K562 (cell line): ENCODE data around the gene GLRX. TPM values are rescaled to one million over a fixed set of nuclear protein-coding genes. Genes with fewer than 3 reads are reported as not detected.
A peak's percentile ranks its signal among the peaks of the same experiment; 100 is the strongest.

Experiments used
- ATAC-seq: fragments of 200-7000 bp; cut with Tn5 transposase; 3 replicates; pipeline ENCODE4 v1.9.1; 2020; ENCODE audit warnings: moderate library complexity
- BruUV-seq: library from RNA; stranded (reverse); fragments of 400-500 nt; replicated peaks from 2 replicates; lab custom pipeline; 2021; lab: Mats Ljungman, UMichigan
- CTCF ChIA-PET: fragments of 300-600 bp; formaldehyde crosslinking; extraction: SDS; loops from one replicate; lab custom pipeline; 2021; ENCODE audit warnings: low intra/inter-chr PET ratio; lab: Yijun Ruan, JAX
- POLR2A ChIA-PET: fragments of 300-600, 350-650 bp; sonication (Branson Sonifier 250); formaldehyde crosslinking; extraction: SDS; loops from one replicate; lab custom pipeline; 2021; ENCODE audit warnings: antibody characterized with exemption, inconsistent platforms; lab: Yijun Ruan, JAX
- DNase-seq, 4 experiments: peaks; one replicate each; pipeline versions ENCODE4 v3.0.0 to v3.0.0-alpha.2; 2011 to 2018; ENCODE audit warnings: low spot score in 3 of 4, mixed read lengths in 3 of 4; ENCODE audit errors: extremely low read depth in 1 of 4
- FAIRE-seq: peaks from 2 replicates; lab custom pipeline; 2011; peaks lifted over from hg19 to GRCh38; lab: Jason Lieb, UNC
- H2AFZ ChIP-seq: 2 replicates; pipeline ENCODE4 v1.6.0; 2011; ENCODE audit warnings: low read depth, low read length, control low read depth, inconsistent platforms
- H3K27ac ChIP-seq: fragments of 200-600 bp; 3 replicates; pipeline ENCODE4 v1.8.0; 2011; ENCODE audit warnings: low read depth, mild to moderate bottlenecking, control low read depth, inconsistent platforms, low read length, moderate library complexity, mixed read lengths; ENCODE audit errors: extremely low read depth
- H3K27me3 ChIP-seq, 2 experiments: fragments of 300-600 bp in 1 of 2; 2 replicates in 1 of 2; 3 replicates in 1 of 2; pipeline versions ENCODE4 v1.6.0 to v1.8.0; 2011; ENCODE audit warnings: inconsistent platforms in 2 of 2, low read length in 2 of 2, mild to moderate bottlenecking in 1 of 2, mixed read lengths in 1 of 2, moderate library complexity in 1 of 2; ENCODE audit not compliant: control insufficient read depth in 2 of 2, insufficient read depth in 2 of 2
- H3K36me3 ChIP-seq: fragments of 300-600 bp; 3 replicates; pipeline ENCODE4 v1.8.0; 2011; ENCODE audit warnings: mild to moderate bottlenecking, low read length, inconsistent platforms; ENCODE audit not compliant: control insufficient read depth, insufficient read depth
- H3K4me1 ChIP-seq, 2 experiments: fragments of 200-600 bp in 1 of 2; replicated peaks in 1 of 2; 2 replicates in 1 of 2; 3 replicates in 1 of 2; pipeline versions ENCODE4 v1.5.1 to v1.8.0; 2011; ENCODE audit warnings: inconsistent platforms in 2 of 2, low read length in 2 of 2, mild to moderate bottlenecking in 1 of 2, mixed read lengths in 1 of 2, moderate library complexity in 1 of 2; ENCODE audit not compliant: control insufficient read depth in 2 of 2, insufficient read depth in 2 of 2
- H3K4me2 ChIP-seq: 2 replicates; pipeline ENCODE4 v1.6.1; 2011; ENCODE audit warnings: low read length, control low read depth, inconsistent platforms, mixed read lengths; ENCODE audit not compliant: insufficient read depth
- H3K4me3 ChIP-seq: fragments of 200-600 bp; sonication (generic), shearing (Covaris generic); 2 replicates; pipeline ENCODE4 v1.5.1; 2016; ENCODE audit warnings: control low read depth, inconsistent platforms
- H3K79me2 ChIP-seq: fragments of 200-600 bp; 3 replicates; pipeline ENCODE4 v1.8.0; 2011; ENCODE audit warnings: low read length, inconsistent platforms; ENCODE audit not compliant: control insufficient read depth, insufficient read depth
- H3K9ac ChIP-seq, 2 experiments: 2 replicates each; pipeline versions ENCODE4 v1.6.0 to v1.6.1; 2011; ENCODE audit warnings: low read depth in 2 of 2, low read length in 2 of 2, control low read depth in 1 of 2, inconsistent platforms in 1 of 2, mild to moderate bottlenecking in 1 of 2, mixed read lengths in 1 of 2; ENCODE audit not compliant: insufficient read depth in 1 of 2
- H3K9me1 ChIP-seq: one replicate; pipeline ENCODE4 v1.6.0; 2011; ENCODE audit warnings: inconsistent platforms, mild to moderate bottlenecking, low read length, moderate library complexity; ENCODE audit not compliant: control insufficient read depth, insufficient read depth
- H3K9me3 ChIP-seq: replicated peaks from 2 replicates; pipeline ENCODE4 v1.5.1; 2011; ENCODE audit warnings: low read depth, low read length, inconsistent platforms; ENCODE audit not compliant: control insufficient read depth, insufficient read depth
- H4K20me1 ChIP-seq: replicated peaks from 2 replicates; pipeline ENCODE4 v1.6.1; 2011; ENCODE audit warnings: low read length, inconsistent platforms, mixed read lengths; ENCODE audit not compliant: control insufficient read depth, insufficient read depth
- CBFB ChIP-seq: sonication (generic); formaldehyde crosslinking; IDR thresholded peaks from 2 replicates; pipeline ENCODE4 v1.4.0; 2020; ENCODE audit warnings: mild to moderate bottlenecking, missing genetic modification reagents
- CEBPB ChIP-seq: fragments of 450-650 bp; IDR thresholded peaks from 2 replicates; pipeline ENCODE4 v1.6.1; 2016; ENCODE audit warnings: missing genetic modification characterization, missing compliant biosample characterization
- E2F5 ChIP-seq: sonication (generic); formaldehyde crosslinking; IDR thresholded peaks from 2 replicates; pipeline ENCODE4 v1.8.0; 2022; ENCODE audit warnings: mild to moderate bottlenecking, missing genetic modification reagents
- ELF1 ChIP-seq: fragments of 200-800 bp; sonication (Bioruptor generic); IDR thresholded peaks from 2 replicates; pipeline ENCODE4 v1.6.1; 2016; ENCODE audit warnings: missing genetic modification characterization, missing compliant biosample characterization
- FIP1L1 ChIP-seq: fragments of 200-400 bp; formaldehyde crosslinking; IDR thresholded peaks from 2 replicates; pipeline ENCODE4 v1.6.1; 2018; ENCODE audit warnings: mild to moderate bottlenecking, low read depth, low read length; ENCODE audit not compliant: poor library complexity, severe bottlenecking
- HNRNPH1 ChIP-seq: fragments of 200-400 bp; formaldehyde crosslinking; optimal IDR thresholded peaks from 2 replicates; pipeline ENCODE3; 2017; ENCODE audit warnings: low read depth, mild to moderate bottlenecking, low read length, moderate library complexity
- JUND ChIP-seq, 2 experiments: IDR thresholded peaks; 2 replicates in 1 of 2; 3 replicates in 1 of 2; pipeline ENCODE4 v1.6.1; 2011; ENCODE audit warnings: borderline replicate concordance in 2 of 2, low read depth in 2 of 2, low read length in 2 of 2, improper control_type of control experiment in 1 of 2, missing biosample characterization in 1 of 2, missing genetic modification characterization in 1 of 2, missing genetic modification reagents in 1 of 2
- MYNN ChIP-seq, 2 experiments: sonication (generic); formaldehyde crosslinking in 1 of 2; IDR thresholded peaks; 2 replicates each; pipeline versions ENCODE4 v1.5.0 to v1.6.1; 2016 to 2020; ENCODE audit warnings: antibody characterized with exemption in 1 of 2, missing genetic modification reagents in 1 of 2
- NFE2L1 ChIP-seq: fragments of 450-650 bp; IDR thresholded peaks from 2 replicates; pipeline ENCODE4 v1.6.1; 2016; ENCODE audit warnings: missing genetic modification characterization, low read depth, mild to moderate bottlenecking, missing compliant biosample characterization, moderate library complexity, borderline replicate concordance
- PTTG1 ChIP-seq: fragments of 450-650 bp; IDR thresholded peaks from 2 replicates; pipeline ENCODE4 v1.6.1; 2016; ENCODE audit warnings: low read depth, mild to moderate bottlenecking, missing genetic modification characterization, missing compliant biosample characterization
- SMAD4 ChIP-seq: fragments of 250-450 bp; sonication (Bioruptor Pico); conservative IDR thresholded peaks from 2 replicates; pipeline ENCODE4 v1.8.0; 2021; ENCODE audit warnings: inconsistent platforms, mild to moderate bottlenecking, moderate library complexity
- SPI1 ChIP-seq: IDR thresholded peaks from 2 replicates; pipeline ENCODE4 v1.6.1; 2011; ENCODE audit warnings: low read depth, low read length, control low read depth, borderline replicate concordance
- ZC3H11A ChIP-seq: IDR thresholded peaks from 2 replicates; pipeline ENCODE4 v1.6.1; 2012; ENCODE audit warnings: low read depth, low read length, improper control_type of control experiment
- ZFX ChIP-seq: sonication (generic); formaldehyde crosslinking; IDR thresholded peaks from 2 replicates; pipeline ENCODE4 v1.8.0; 2022; ENCODE audit warnings: mild to moderate bottlenecking, missing genetic modification reagents, moderate library complexity
- ZNF175 ChIP-seq: fragments of 200-800 bp; sonication (Bioruptor generic); IDR thresholded peaks from 2 replicates; pipeline ENCODE4 v1.6.1; 2016; ENCODE audit warnings: low read depth, mild to moderate bottlenecking, missing genetic modification characterization, missing compliant biosample characterization
- ZNF347 ChIP-seq: fragments of 450-650 bp; formaldehyde crosslinking; IDR thresholded peaks from 2 replicates; pipeline ENCODE4 v1.4.0; 2020; ENCODE audit warnings: low read depth, mild to moderate bottlenecking, moderate library complexity
- WGBS: fragments of 100-300 bp; shearing (Covaris generic); methylation state at CpG from one replicate; pipeline ENCODE4 v1.1.6; 2016; ENCODE audit warnings: low coverage, mixed read lengths; ENCODE audit not compliant: insufficient coverage; ENCODE audit errors: missing lambda C conversion rate; 5-methylcytosine and 5-hydroxymethylcytosine counted together
- in situ Hi-C: fragments of 300-500 bp; cut with MboI; formaldehyde crosslinking; loops from 4 replicates; pipeline ENCODE4 v1.15.0; 2018; ENCODE audit warnings: inconsistent platforms, mixed read lengths
- intact Hi-C: fragments of 100-400 bp; cut with micrococcal nuclease; formaldehyde crosslinking; loops from 2 replicates; pipeline ENCODE4 v1.14.2; 2022
- polyA plus RNA-seq, 8 experiments: library from polyadenylated mRNA; depleted of rRNA in 4 of 8; stranded (reverse) in 5 of 8; unstranded in 3 of 8; fragments of >200 nt; fragmentation: Nextera tagmentation in 2 of 8; fragmentation: Illumina TruSeq in 1 of 8; extraction: Ambion mirVana in 2 of 8; extraction: Trizol in 1 of 8; gene quantifications; 2 replicates each; pipeline versions ENCODE4 v1.2.1 to v1.2.3, GENCODE V29; 2011 to 2014; ENCODE audit warnings: inconsistent platforms in 1 of 8, missing spikeins in 1 of 8
- total RNA-seq, 7 experiments: library from RNA; depleted of rRNA in 6 of 7; stranded (reverse); fragments of >200 nt in 6 of 7; fragmentation: Illumina TruSeq in 2 of 7; extraction: Trizol in 2 of 7; gene quantifications; 2 replicates each; pipeline versions ENCODE4 v1.2.1 to v1.2.3, GENCODE V29; 2011 to 2021; ENCODE audit warnings: low replicate concordance in 1 of 7

Gene GLRX
- total and polyA plus RNA-seq, 9 of the 15 experiments (the other 6 are each of a cell fraction or from before 2014, with no cell fraction given) = 2.3 to 11.2 (median 4.6) TPM

- TF ChIP-seq ZNF175 (CRISPR knock-in tag) (peak; percentile 41; the same call in 1 of the 2 replicates), CBFB (CRISPR knock-in tag) (peak; percentile 62), JUND (IDR thresholded peaks at IDR 0.05; ENCODE audit: borderline replicate concordance, low read depth, low read length) (peak; percentile 81), JUND (tag; IDR thresholded peaks at IDR 0.05; ENCODE audit: borderline replicate concordance, low read depth, low read length) (peak; percentile 66; the same call in 1 of the 3 replicates), SPI1 (0 out of 2 replicates have a peak, but pooled peaks have one; percentile 5), MYNN (IDR thresholded peaks at IDR 0.05) (peak; percentile 69; the same call in 1 of the 2 replicates), MYNN (CRISPR knock-in tag; IDR thresholded peaks at IDR 0.05) (no peak), ZC3H11A (no peak)
Observed at GRCh38 chr5:95842854-95843544, 20.5 kb upstream of the GLRX start (continued).

GRCh38 chr5:95841914-95842812 is 19.6 kb upstream of the GLRX start:
- WGBS = 68% methylated on average over 8 of the region's 8 CpGs
- no TSS peak for BruUV-seq
- TF ChIP-seq E2F5 (no peak), CEBPB (tag) (peak; percentile 88), ELF1 (tag) (no peak), HNRNPH1 (no peak), FIP1L1 (no peak), ZNF347 (CRISPR knock-in tag) (no peak), SMAD4 (CRISPR knock-in tag) (no peak), PTTG1 (tag) (no peak), NFE2L1 (peak; percentile 33; the same call in 1 of the 2 replicates), ZFX (no peak)

More at GRCh38 chr5:95841914-95842812, 19.6 kb upstream of the GLRX start:
- in situ Hi-C loops (loop anchor here (10.0 to 25.0 kb wide), 2 partner anchors 557 to 880 kb away; partner anchors contain the start of gene MCTP1), intact Hi-C loops (loop anchor here (2.0 to 10.0 kb wide), 4 partner anchors 110 to 397 kb away; partner anchors contain the start of genes ARSK, RHOBTB3 and SKIC3)
- Histone ChIP-seq H3K4me2 (peak overlapping the region; percentile 6; the same call in 1 of the 2 replicates), H3K27ac (no peak overlapping the region), H3K79me2 (no peaks in the 10 kb centered on the region), H4K20me1 (no peaks in the 10 kb centered on the region), H3K36me3 (no peaks in the 10 kb centered on the region), H3K4me1 (peaks cover 0 to 21% of the 10 kb centered on the region in 2 experiments; a peak in 4 of 5 replicates), H3K9me3 (no peaks in the 10 kb centered on the region), H3K9ac (no peak overlapping the region), H3K27me3 (no peaks in the 10 kb centered on the region), H3K9me1 (no peaks in the 10 kb centered on the region), H3K4me3 (no peak overlapping the region), H2AFZ (peak overlapping the region; percentile 79)
- ATAC-seq (no peak), DNase-seq (no peak), FAIRE-seq (no peak)
- ChIA-PET POLR2A (interaction anchor here (1.2 kb wide), 1 partner anchor 11 kb away, joined by 4 read pairs; no protein-coding TSS in a partner anchor), CTCF (interaction anchor here (1.0 to 2.0 kb wide), 3 partner anchors 61 to 198 kb away, joined by 3 to 22 read pairs (median 8); no protein-coding TSS in a partner anchor)
